HEK293 (cell line): ENCODE data around the gene LHX2.

Source experiments
- BCL11A ChIP-seq: fragments of 450-650 bp; formaldehyde crosslinking; IDR thresholded peaks from 2 replicates; pipeline ENCODE4 v1.5.1; 2016; ENCODE audit warnings: low read depth, missing biosample characterization, missing genetic modification characterization
- GLIS2 ChIP-seq: fragments of 450-650 bp; formaldehyde crosslinking; IDR thresholded peaks from 2 replicates; pipeline ENCODE4 v1.5.1; 2016; ENCODE audit warnings: missing biosample characterization, missing genetic modification characterization
- KLF1 ChIP-seq: fragments of 450-650 bp; formaldehyde crosslinking; IDR thresholded peaks from 2 replicates; pipeline ENCODE4 v1.5.1; 2016; ENCODE audit warnings: missing biosample characterization, missing genetic modification characterization
- MZF1 ChIP-seq: fragments of 450-650 bp; formaldehyde crosslinking; IDR thresholded peaks from 2 replicates; pipeline ENCODE4 v1.5.1; 2017; ENCODE audit warnings: missing biosample characterization, missing genetic modification characterization, borderline replicate concordance
- PBX3 ChIP-seq: sonication (generic); formaldehyde crosslinking; IDR thresholded peaks from 2 replicates; pipeline ENCODE4 v1.8.1; 2022; ENCODE audit warnings: mild to moderate bottlenecking, moderate library complexity, missing genetic modification reagents
- REPIN1 ChIP-seq: fragments of 450-650 bp; formaldehyde crosslinking; IDR thresholded peaks from 2 replicates; pipeline ENCODE4 v1.5.1; 2017; ENCODE audit warnings: missing biosample characterization, missing genetic modification characterization, low read depth
- SP2 ChIP-seq: fragments of 450-650 bp; formaldehyde crosslinking; IDR thresholded peaks from 2 replicates; pipeline ENCODE4 v1.5.1; 2016; ENCODE audit warnings: missing biosample characterization, missing genetic modification characterization
- ZBTB20 ChIP-seq: fragments of 450-650 bp; formaldehyde crosslinking; IDR thresholded peaks from 2 replicates; pipeline ENCODE4 v1.5.1; 2016; ENCODE audit warnings: missing biosample characterization, missing genetic modification characterization
- ZBTB48 ChIP-seq: fragments of 450-650 bp; formaldehyde crosslinking; IDR thresholded peaks from 2 replicates; pipeline ENCODE4 v1.5.1; 2016; ENCODE audit warnings: missing biosample characterization, missing genetic modification characterization
- ZNF155 ChIP-seq: fragments of 450-650 bp; formaldehyde crosslinking; IDR thresholded peaks from 2 replicates; pipeline ENCODE4 v1.5.1; 2016; ENCODE audit warnings: missing biosample characterization, missing genetic modification characterization
- ZNF239 ChIP-seq: fragments of 450-650 bp; formaldehyde crosslinking; IDR thresholded peaks from 2 replicates; pipeline ENCODE4 v1.5.1; 2016; ENCODE audit warnings: missing biosample characterization, missing genetic modification characterization
- ZNF266 ChIP-seq: fragments of 450-650 bp; formaldehyde crosslinking; IDR thresholded peaks from 2 replicates; pipeline ENCODE4 v1.5.1; 2016; ENCODE audit warnings: missing biosample characterization, missing genetic modification characterization, low read depth
- ZNF324 ChIP-seq: fragments of 450-650 bp; formaldehyde crosslinking; IDR thresholded peaks from 2 replicates; pipeline ENCODE4 v1.5.1; 2016; ENCODE audit warnings: missing biosample characterization, missing genetic modification characterization
- ZNF354C ChIP-seq: fragments of 450-650 bp; formaldehyde crosslinking; IDR thresholded peaks from 2 replicates; pipeline ENCODE4 v1.5.1; 2016; ENCODE audit warnings: missing biosample characterization, missing genetic modification characterization, low read depth, borderline replicate concordance
- ZNF391 ChIP-seq: fragments of 450-650 bp; formaldehyde crosslinking; IDR thresholded peaks from 2 replicates; pipeline ENCODE4 v1.5.1; 2016; ENCODE audit warnings: low read depth, missing biosample characterization, missing genetic modification characterization, borderline replicate concordance
- ZNF394 ChIP-seq: fragments of 450-650 bp; formaldehyde crosslinking; IDR thresholded peaks from 2 replicates; pipeline ENCODE4 v1.5.1; 2016; ENCODE audit warnings: missing biosample characterization, missing genetic modification characterization, mild to moderate bottlenecking, moderate library complexity, borderline replicate concordance
- ZNF488 ChIP-seq: fragments of 450-650 bp; formaldehyde crosslinking; IDR thresholded peaks from 2 replicates; pipeline ENCODE4 v1.5.1; 2016; ENCODE audit warnings: missing biosample characterization, missing genetic modification characterization
- ZNF530 ChIP-seq: fragments of 450-650 bp; formaldehyde crosslinking; IDR thresholded peaks from 2 replicates; pipeline ENCODE4 v1.5.1; 2016; ENCODE audit warnings: low read depth, missing biosample characterization, missing genetic modification characterization
- ZNF558 ChIP-seq: fragments of 450-650 bp; formaldehyde crosslinking; IDR thresholded peaks from 2 replicates; pipeline ENCODE4 v1.5.1; 2016; ENCODE audit warnings: missing biosample characterization, missing genetic modification characterization
- ZNF610 ChIP-seq: fragments of 450-650 bp; formaldehyde crosslinking; IDR thresholded peaks from 2 replicates; pipeline ENCODE4 v1.5.1; 2016; ENCODE audit warnings: missing biosample characterization, missing genetic modification characterization, borderline replicate concordance
- ZNF621 ChIP-seq: fragments of 450-650 bp; formaldehyde crosslinking; IDR thresholded peaks from 2 replicates; pipeline ENCODE4 v1.5.1; 2017; ENCODE audit warnings: missing biosample characterization, missing genetic modification characterization
- ZNF639 ChIP-seq: fragments of 450-650 bp; formaldehyde crosslinking; IDR thresholded peaks from 2 replicates; pipeline ENCODE4 v1.5.1; 2016; ENCODE audit warnings: missing biosample characterization, missing genetic modification characterization
- ZSCAN16 ChIP-seq: fragments of 450-650 bp; formaldehyde crosslinking; IDR thresholded peaks from 2 replicates; pipeline ENCODE4 v1.5.1; 2016; ENCODE audit warnings: missing biosample characterization, missing genetic modification characterization
- ZSCAN30 ChIP-seq: fragments of 450-650 bp; IDR thresholded peaks from 2 replicates; pipeline ENCODE4 v1.5.1; 2018; ENCODE audit warnings: missing biosample characterization, mild to moderate bottlenecking, missing genetic modification characterization, moderate library complexity
- TF ChIP-seq, protein P1 (sequence below): fragments of 450-650 bp; formaldehyde crosslinking; IDR thresholded peaks from 2 replicates; pipeline ENCODE4 v1.5.1; 2017; ENCODE audit warnings: missing biosample characterization, missing genetic modification characterization
- TF ChIP-seq, protein P2 (sequence below): fragments of 450-650 bp; formaldehyde crosslinking; IDR thresholded peaks from 2 replicates; pipeline ENCODE4 v1.5.1; 2016; ENCODE audit warnings: missing biosample characterization, missing genetic modification characterization
- TF ChIP-seq, protein P3 (sequence below): fragments of 450-650 bp; formaldehyde crosslinking; IDR thresholded peaks from 2 replicates; pipeline ENCODE4 v1.5.1; 2017; ENCODE audit warnings: missing biosample characterization, missing genetic modification characterization
- TF ChIP-seq, protein P4 (sequence below): fragments of 450-650 bp; formaldehyde crosslinking; IDR thresholded peaks from 2 replicates; pipeline ENCODE4 v1.5.1; 2016; ENCODE audit warnings: missing biosample characterization, missing genetic modification characterization
- TF ChIP-seq, protein P5 (sequence below): fragments of 450-650 bp; formaldehyde crosslinking; IDR thresholded peaks from 2 replicates; pipeline ENCODE4 v1.5.1; 2017; ENCODE audit warnings: missing biosample characterization, missing genetic modification characterization

LHX2 gene

DNA sequence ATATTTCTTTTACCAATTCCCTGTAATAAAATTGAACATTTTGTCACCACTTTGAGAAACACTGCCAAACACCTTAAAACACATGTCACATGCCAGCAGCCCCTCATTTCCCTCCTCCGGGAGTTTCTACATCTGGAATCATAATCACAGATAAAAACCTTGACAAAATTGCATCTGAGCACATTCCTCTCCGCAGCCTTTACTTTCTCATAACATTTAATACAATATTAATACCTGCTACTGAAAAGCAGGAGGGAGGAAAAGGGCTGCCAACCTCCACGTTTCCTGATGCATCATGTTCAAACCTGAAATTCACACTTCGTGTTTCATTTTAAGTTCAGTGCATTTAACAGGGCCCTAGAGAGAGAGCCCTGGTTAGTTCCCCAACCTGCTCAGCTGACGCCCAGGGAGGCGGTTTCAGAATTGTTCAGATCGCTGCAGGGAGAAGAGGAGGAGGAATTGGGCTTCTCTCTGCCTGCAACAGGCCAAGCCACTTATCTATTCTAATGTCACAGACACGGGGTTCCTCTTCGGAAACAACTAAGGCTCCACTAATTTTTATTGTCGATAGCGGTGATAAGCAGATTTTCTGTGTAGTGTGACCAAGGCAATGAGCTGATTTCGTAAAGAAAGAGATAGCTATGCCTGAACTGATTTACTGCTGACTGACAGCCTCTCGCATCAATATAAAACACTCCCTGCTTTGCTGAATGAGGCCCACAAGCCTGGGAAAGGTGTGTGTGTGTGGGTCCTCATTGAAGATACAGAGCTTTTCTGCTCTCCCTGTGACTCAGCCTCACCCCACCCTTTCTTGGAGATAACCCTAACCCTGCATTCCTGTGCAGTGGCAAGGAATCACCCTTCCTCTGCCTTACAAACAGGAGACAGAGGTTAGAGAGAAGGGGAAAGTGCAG, 4.9 kb upstream of the LHX2 start (continued):
- no peak for TF ChIP-seq ZNF558 (tag by site-specific recombination)
- TF ChIP-seq ZNF530 (tag by site-specific recombination): no peak
- TF ChIP-seq ZNF324 (tag by site-specific recombination): no peak
- TF ChIP-seq ZSCAN16 (tag by site-specific recombination): no peak
- TF ChIP-seq ZBTB48 (tag by site-specific recombination): no peak
- TF ChIP-seq ZBTB20 (tag by site-specific recombination): peak; percentile 56
- TF ChIP-seq ZNF391 (tag by site-specific recombination): no peak
- TF ChIP-seq KLF1 (tag by site-specific recombination): 0 out of 2 replicates have a peak, but pooled peaks have one; percentile 41
- no peak for TF ChIP-seq ZNF394
- TF ChIP-seq, protein P1, sequence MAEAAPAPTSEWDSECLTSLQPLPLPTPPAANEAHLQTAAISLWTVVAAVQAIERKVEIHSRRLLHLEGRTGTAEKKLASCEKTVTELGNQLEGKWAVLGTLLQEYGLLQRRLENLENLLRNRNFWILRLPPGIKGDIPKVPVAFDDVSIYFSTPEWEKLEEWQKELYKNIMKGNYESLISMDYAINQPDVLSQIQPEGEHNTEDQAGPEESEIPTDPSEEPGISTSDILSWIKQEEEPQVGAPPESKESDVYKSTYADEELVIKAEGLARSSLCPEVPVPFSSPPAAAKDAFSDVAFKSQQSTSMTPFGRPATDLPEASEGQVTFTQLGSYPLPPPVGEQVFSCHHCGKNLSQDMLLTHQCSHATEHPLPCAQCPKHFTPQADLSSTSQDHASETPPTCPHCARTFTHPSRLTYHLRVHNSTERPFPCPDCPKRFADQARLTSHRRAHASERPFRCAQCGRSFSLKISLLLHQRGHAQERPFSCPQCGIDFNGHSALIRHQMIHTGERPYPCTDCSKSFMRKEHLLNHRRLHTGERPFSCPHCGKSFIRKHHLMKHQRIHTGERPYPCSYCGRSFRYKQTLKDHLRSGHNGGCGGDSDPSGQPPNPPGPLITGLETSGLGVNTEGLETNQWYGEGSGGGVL (tag by site-specific recombination): no peak; the same call in 1 of the 2 replicates
- TF ChIP-seq ZNF354C (tag by site-specific recombination): no peak
- no peak for TF ChIP-seq ZNF488 (tag by site-specific recombination)
- TF ChIP-seq, protein P2, sequence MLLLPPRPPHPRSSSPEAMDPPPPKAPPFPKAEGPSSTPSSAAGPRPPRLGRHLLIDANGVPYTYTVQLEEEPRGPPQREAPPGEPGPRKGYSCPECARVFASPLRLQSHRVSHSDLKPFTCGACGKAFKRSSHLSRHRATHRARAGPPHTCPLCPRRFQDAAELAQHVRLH (tag by site-specific recombination): no peak
- TF ChIP-seq ZNF266: no peak
- TF ChIP-seq ZNF155: no peak
- no peak for TF ChIP-seq GLIS2 (tag by site-specific recombination)
- TF ChIP-seq BCL11A (tag by site-specific recombination): no peak
- no peak for TF ChIP-seq PBX3 (CRISPR knock-in tag)
- TF ChIP-seq, protein P3, sequence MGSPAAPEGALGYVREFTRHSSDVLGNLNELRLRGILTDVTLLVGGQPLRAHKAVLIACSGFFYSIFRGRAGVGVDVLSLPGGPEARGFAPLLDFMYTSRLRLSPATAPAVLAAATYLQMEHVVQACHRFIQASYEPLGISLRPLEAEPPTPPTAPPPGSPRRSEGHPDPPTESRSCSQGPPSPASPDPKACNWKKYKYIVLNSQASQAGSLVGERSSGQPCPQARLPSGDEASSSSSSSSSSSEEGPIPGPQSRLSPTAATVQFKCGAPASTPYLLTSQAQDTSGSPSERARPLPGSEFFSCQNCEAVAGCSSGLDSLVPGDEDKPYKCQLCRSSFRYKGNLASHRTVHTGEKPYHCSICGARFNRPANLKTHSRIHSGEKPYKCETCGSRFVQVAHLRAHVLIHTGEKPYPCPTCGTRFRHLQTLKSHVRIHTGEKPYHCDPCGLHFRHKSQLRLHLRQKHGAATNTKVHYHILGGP: no peak
- no peak for TF ChIP-seq ZNF621 (tag by site-specific recombination)
- TF ChIP-seq MZF1: no peak
- no peak for TF ChIP-seq ZSCAN30 (tag by site-specific recombination)
- no peak for TF ChIP-seq ZNF610 (tag by site-specific recombination)
- no peak for TF ChIP-seq ZNF639
- TF ChIP-seq, protein P4, sequence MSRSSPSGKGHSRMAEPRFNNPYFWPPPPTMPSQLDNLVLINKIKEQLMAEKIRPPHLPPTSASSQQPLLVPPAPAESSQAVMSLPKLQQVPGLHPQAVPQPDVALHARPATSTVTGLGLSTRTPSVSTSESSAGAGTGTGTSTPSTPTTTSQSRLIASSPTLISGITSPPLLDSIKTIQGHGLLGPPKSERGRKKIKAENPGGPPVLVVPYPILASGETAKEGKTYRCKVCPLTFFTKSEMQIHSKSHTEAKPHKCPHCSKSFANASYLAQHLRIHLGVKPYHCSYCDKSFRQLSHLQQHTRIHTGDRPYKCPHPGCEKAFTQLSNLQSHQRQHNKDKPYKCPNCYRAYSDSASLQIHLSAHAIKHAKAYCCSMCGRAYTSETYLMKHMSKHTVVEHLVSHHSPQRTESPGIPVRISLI: no peak
- TF ChIP-seq REPIN1: no peak
- TF ChIP-seq, protein P5, sequence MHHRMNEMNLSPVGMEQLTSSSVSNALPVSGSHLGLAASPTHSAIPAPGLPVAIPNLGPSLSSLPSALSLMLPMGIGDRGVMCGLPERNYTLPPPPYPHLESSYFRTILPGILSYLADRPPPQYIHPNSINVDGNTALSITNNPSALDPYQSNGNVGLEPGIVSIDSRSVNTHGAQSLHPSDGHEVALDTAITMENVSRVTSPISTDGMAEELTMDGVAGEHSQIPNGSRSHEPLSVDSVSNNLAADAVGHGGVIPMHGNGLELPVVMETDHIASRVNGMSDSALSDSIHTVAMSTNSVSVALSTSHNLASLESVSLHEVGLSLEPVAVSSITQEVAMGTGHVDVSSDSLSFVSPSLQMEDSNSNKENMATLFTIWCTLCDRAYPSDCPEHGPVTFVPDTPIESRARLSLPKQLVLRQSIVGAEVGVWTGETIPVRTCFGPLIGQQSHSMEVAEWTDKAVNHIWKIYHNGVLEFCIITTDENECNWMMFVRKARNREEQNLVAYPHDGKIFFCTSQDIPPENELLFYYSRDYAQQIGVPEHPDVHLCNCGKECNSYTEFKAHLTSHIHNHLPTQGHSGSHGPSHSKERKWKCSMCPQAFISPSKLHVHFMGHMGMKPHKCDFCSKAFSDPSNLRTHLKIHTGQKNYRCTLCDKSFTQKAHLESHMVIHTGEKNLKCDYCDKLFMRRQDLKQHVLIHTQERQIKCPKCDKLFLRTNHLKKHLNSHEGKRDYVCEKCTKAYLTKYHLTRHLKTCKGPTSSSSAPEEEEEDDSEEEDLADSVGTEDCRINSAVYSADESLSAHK (tag by site-specific recombination): no peak
- TF ChIP-seq SP2 (tag by site-specific recombination): no peak
- TF ChIP-seq ZNF239: no peak
